ENCODE results near the gene FBN2.
"Not testable (repeated sequence)": the region's sequence is repeated elsewhere in the genome, so short reads cannot be mapped to it uniquely, and the experiment has no call there.

Gene FBN2

GRCh38 chr5:128328446-128328845, 209.6 kb downstream of the FBN2 start:
- Histone ChIP-seq H2BK12ac (ENCODE audit: low read length) (no peak overlapping the region), H3K23ac (ENCODE audit: low read length) (no peak overlapping the region), H3K79me2 (ENCODE audit: control insufficient read depth, insufficient read depth, low read length, poor library complexity) (no peaks in the 10 kb centered on the region), H3K4me2 (ENCODE audit: low read length) (no peak overlapping the region), H3K27me3 (ENCODE audit: insufficient read depth, low read length) (no peaks in the 10 kb centered on the region), H3K9ac (ENCODE audit: low read length) (no peak overlapping the region), H3K4me1 (ENCODE audit: control insufficient read depth in 1 of 2, insufficient read depth in 2 of 2, low read length in 2 of 2) (no peaks in the 10 kb centered on the region), H2AK5ac (ENCODE audit: low read length) (no peak overlapping the region), H3K27ac (ENCODE audit: low read depth, low read length) (no peak overlapping the region), H3K36me3 (ENCODE audit: control insufficient read depth in 1 of 2, insufficient read depth in 2 of 2, low read length in 2 of 2) (peaks cover 6 to 18% of the 10 kb centered on the region in 2 experiments), H3K18ac (ENCODE audit: low read length) (no peak overlapping the region), H4K8ac (ENCODE audit: low read depth, low read length) (no peak overlapping the region), H3K79me1 (ENCODE audit: low read length) (no peaks in the 10 kb centered on the region), H4K12ac (ENCODE audit: low read depth, low read length) (no peak overlapping the region), H2AFZ (ENCODE audit: insufficient read depth, low read length, poor library complexity) (no peak overlapping the region), H3K4ac (ENCODE audit: low read depth, low read length) (no peak overlapping the region), H4K91ac (ENCODE audit: low read depth, low read length) (no peak overlapping the region), H3K4me3 (ENCODE audit: low read depth, low read length) (no peak overlapping the region), H3K9me3 (ENCODE audit: insufficient read depth, low read depth, low read length) (no peaks in the 10 kb centered on the region), H3K14ac (ENCODE audit: low read length) (no peak overlapping the region), H2BK120ac (ENCODE audit: insufficient read depth, low read length, poor library complexity) (no peak overlapping the region), H2BK5ac (ENCODE audit: low read depth, low read length, poor library complexity) (no peak overlapping the region)
- no CpG with 5 or more reads among the region's 8 CpGs for WGBS (ENCODE audit: extremely low coverage, insufficient coverage, insufficient read length)
- DNase-seq = no peak

GRCh38 chr5:128328007-128328406, 210.0 kb downstream of the FBN2 start:
- no peak for DNase-seq
- Histone ChIP-seq H2BK5ac (ENCODE audit: low read depth, low read length, poor library complexity) (no peak overlapping the region), H3K4me1 (ENCODE audit: control insufficient read depth in 1 of 2, insufficient read depth in 2 of 2, low read length in 2 of 2) (no peaks in the 10 kb centered on the region)

GRCh38 chr5:128321418-128321817, 216.6 kb downstream of the FBN2 start:
- no CpG with 5 or more reads among the region's 4 CpGs for WGBS (ENCODE audit: extremely low coverage, insufficient coverage, insufficient read length)
- not testable (repeated sequence) for H3K4ac ChIP-seq (ENCODE audit: low read depth, low read length)

More at GRCh38 chr5:128328007-128328406, 210.0 kb downstream of the FBN2 start:
- no peak overlapping the region for H2BK12ac ChIP-seq (ENCODE audit: low read length)
- H4K91ac ChIP-seq (ENCODE audit: low read depth, low read length) = no peak overlapping the region
- no peaks in the 10 kb centered on the region for H3K9me3 ChIP-seq (ENCODE audit: insufficient read depth, low read depth, low read length)
- H3K79me1 ChIP-seq (ENCODE audit: low read length) = no peaks in the 10 kb centered on the region
- no peak overlapping the region for H2AK5ac ChIP-seq (ENCODE audit: low read length)
- H3K23ac ChIP-seq (ENCODE audit: low read length) = no peak overlapping the region
- H4K12ac ChIP-seq (ENCODE audit: low read depth, low read length) = no peak overlapping the region
- no peak overlapping the region for H4K8ac ChIP-seq (ENCODE audit: low read depth, low read length)
- H3K79me2 ChIP-seq (ENCODE audit: control insufficient read depth, insufficient read depth, low read length, poor library complexity) = no peaks in the 10 kb centered on the region
- H3K4me3 ChIP-seq (ENCODE audit: low read depth, low read length) = no peak overlapping the region
- H3K4ac ChIP-seq (ENCODE audit: low read depth, low read length) = no peak overlapping the region
- H3K36me3 ChIP-seq (ENCODE audit: control insufficient read depth in 1 of 2, insufficient read depth in 2 of 2, low read length in 2 of 2) = peaks cover 6 to 18% of the 10 kb centered on the region in 2 experiments
- no peaks in the 10 kb centered on the region for H3K27me3 ChIP-seq (ENCODE audit: insufficient read depth, low read length)
- no peak overlapping the region for H2AFZ ChIP-seq (ENCODE audit: insufficient read depth, low read length, poor library complexity)
- H3K9ac ChIP-seq (ENCODE audit: low read length) = no peak overlapping the region
- no CpG with 5 or more reads among the region's 1 CpG for WGBS (ENCODE audit: extremely low coverage, insufficient coverage, insufficient read length)
- H3K27ac ChIP-seq (ENCODE audit: low read depth, low read length) = no peak overlapping the region
- no peak overlapping the region for H3K4me2 ChIP-seq (ENCODE audit: low read length)
- H2BK120ac ChIP-seq (ENCODE audit: insufficient read depth, low read length, poor library complexity) = no peak overlapping the region
- H3K18ac ChIP-seq (ENCODE audit: low read length) = no peak overlapping the region
- no peak overlapping the region for H3K14ac ChIP-seq (ENCODE audit: low read length)

GRCh38 chr5:128318691-128319090, 219.4 kb downstream of the FBN2 start:
- no peak overlapping the region for H2BK5ac ChIP-seq (ENCODE audit: low read depth, low read length, poor library complexity)
- H4K8ac ChIP-seq (ENCODE audit: low read depth, low read length) = no peak overlapping the region
- WGBS (ENCODE audit: extremely low coverage, insufficient coverage, insufficient read length) = no CpG with 5 or more reads among the region's 2 CpGs
- no peaks in the 10 kb centered on the region for H3K27me3 ChIP-seq (ENCODE audit: insufficient read depth, low read length)
- no peak overlapping the region for H3K27ac ChIP-seq (ENCODE audit: low read depth, low read length)
- no peak overlapping the region for H2AK5ac ChIP-seq (ENCODE audit: low read length)
- no peaks in the 10 kb centered on the region for H3K79me2 ChIP-seq (ENCODE audit: control insufficient read depth, insufficient read depth, low read length, poor library complexity)
- H3K23ac ChIP-seq (ENCODE audit: low read length) = no peak overlapping the region
- H4K91ac ChIP-seq (ENCODE audit: low read depth, low read length) = no peak overlapping the region
- H3K36me3 ChIP-seq (ENCODE audit: control insufficient read depth in 1 of 2, insufficient read depth in 2 of 2, low read length in 2 of 2) = no peaks in the 10 kb centered on the region
- H2BK12ac ChIP-seq (ENCODE audit: low read length) = no peak overlapping the region
- no peak for DNase-seq
- no peak overlapping the region for H3K9ac ChIP-seq (ENCODE audit: low read length)
- no peaks in the 10 kb centered on the region for H3K9me3 ChIP-seq (ENCODE audit: insufficient read depth, low read depth, low read length)
- H3K18ac ChIP-seq (ENCODE audit: low read length) = no peak overlapping the region
- H3K14ac ChIP-seq (ENCODE audit: low read length) = no peak overlapping the region
- no peak overlapping the region for H3K4me3 ChIP-seq (ENCODE audit: low read depth, low read length)
- H3K79me1 ChIP-seq (ENCODE audit: low read length) = no peaks in the 10 kb centered on the region
- no peak overlapping the region for H2BK120ac ChIP-seq (ENCODE audit: insufficient read depth, low read length, poor library complexity)
- H3K4ac ChIP-seq (ENCODE audit: low read depth, low read length) = no peak overlapping the region
- no peak overlapping the region for H4K12ac ChIP-seq (ENCODE audit: low read depth, low read length)
- H3K4me2 ChIP-seq (ENCODE audit: low read length) = no peak overlapping the region
- H3K4me1 ChIP-seq (ENCODE audit: control insufficient read depth in 1 of 2, insufficient read depth in 2 of 2, low read length in 2 of 2) = no peaks in the 10 kb centered on the region
- no peak overlapping the region for H2AFZ ChIP-seq (ENCODE audit: insufficient read depth, low read length, poor library complexity)

More at GRCh38 chr5:128321418-128321817, 216.6 kb downstream of the FBN2 start:
- not testable (repeated sequence) for H3K27ac ChIP-seq (ENCODE audit: low read depth, low read length); H2AFZ ChIP-seq (ENCODE audit: insufficient read depth, low read length, poor library complexity); H3K9ac ChIP-seq (ENCODE audit: low read length); H2BK120ac ChIP-seq (ENCODE audit: insufficient read depth, low read length, poor library complexity); H3K23ac ChIP-seq (ENCODE audit: low read length); H3K4me1 ChIP-seq (ENCODE audit: control insufficient read depth in 1 of 2, insufficient read depth in 2 of 2, low read length in 2 of 2); H3K79me2 ChIP-seq (ENCODE audit: control insufficient read depth, insufficient read depth, low read length, poor library complexity); H3K79me1 ChIP-seq (ENCODE audit: low read length); H3K4me3 ChIP-seq (ENCODE audit: low read depth, low read length); H3K9me3 ChIP-seq (ENCODE audit: insufficient read depth, low read depth, low read length); H4K91ac ChIP-seq (ENCODE audit: low read depth, low read length); H4K12ac ChIP-seq (ENCODE audit: low read depth, low read length); H2BK12ac ChIP-seq (ENCODE audit: low read length); H3K18ac ChIP-seq (ENCODE audit: low read length); H2BK5ac ChIP-seq (ENCODE audit: low read depth, low read length, poor library complexity); DNase-seq; H2AK5ac ChIP-seq (ENCODE audit: low read length); H3K27me3 ChIP-seq (ENCODE audit: insufficient read depth, low read length); H3K14ac ChIP-seq (ENCODE audit: low read length); H4K8ac ChIP-seq (ENCODE audit: low read depth, low read length); H3K36me3 ChIP-seq (ENCODE audit: control insufficient read depth in 1 of 2, insufficient read depth in 2 of 2, low read length in 2 of 2); H3K4me2 ChIP-seq (ENCODE audit: low read length)

Data from trophoblast cell (in vitro differentiated cells and primary cell).